Tibial nerve (tissue), 4 donors: ENCODE data around the gene ERCC1. TPM values are rescaled to one million over a fixed set of nuclear protein-coding genes. Genes with fewer than 3 reads are reported as not detected.

ENCODE experiments used
- DNase-seq, 2 donors: peaks; one replicate each; pipeline ENCODE4 v3.0.0-alpha.2; 2019; ENCODE audit warnings: low spot score in 2 of 2
- H3K27ac ChIP-seq, 4 donors: fragments of 200-600 bp; sonication (generic) in 3 of 4; one replicate each; pipeline ENCODE4 v1.5.1; 2017 to 2019; ENCODE audit warnings: mild to moderate bottlenecking in 1 of 4
- H3K27me3 ChIP-seq, 2 donors: fragments of 200-600 bp; sonication (generic) in 1 of 2; one replicate each; pipeline versions ENCODE4 v1.5.1 to v1.6.0; 2017 to 2019
- H3K36me3 ChIP-seq, 3 donors: fragments of 200-600 bp; sonication (generic); one replicate each; pipeline ENCODE4 v1.5.1; 2018 to 2019
- H3K4me1 ChIP-seq, 4 donors: fragments of 200-600 bp; sonication (generic) in 3 of 4; one replicate each; pipeline ENCODE4 v1.5.1; 2017 to 2019
- H3K4me3 ChIP-seq, 4 donors: fragments of 200-600 bp; sonication (generic) in 3 of 4; one replicate each; pipeline ENCODE4 v1.5.1; 2017 to 2019; ENCODE audit warnings: mild to moderate bottlenecking in 1 of 4, moderate library complexity in 1 of 4
- H3K9me3 ChIP-seq, 4 donors: fragments of 200-600 bp; sonication (generic) in 3 of 4; one replicate each; pipeline ENCODE4 v1.5.1; 2017 to 2019
- EP300 ChIP-seq, 2 donors: sonication (generic); formaldehyde crosslinking; IDR thresholded peaks; one replicate each; pipeline ENCODE4 v1.6.1; 2017; ENCODE audit warnings: antibody characterized with exemption in 2 of 2, mild to moderate bottlenecking in 1 of 2
- POLR2A ChIP-seq, 2 donors: fragments of 450-650 bp; IDR thresholded peaks; one replicate each; pipeline ENCODE4 v1.6.1; 2017; ENCODE audit warnings: antibody characterized with exemption in 2 of 2, mild to moderate bottlenecking in 2 of 2, moderate library complexity in 2 of 2
- WGBS, 2 donors: methylation state at CpG; one replicate each; pipeline ENCODE4 v1.1.5; 2018; 5-methylcytosine and 5-hydroxymethylcytosine counted together
- total RNA-seq, 4 donors: library from RNA; depleted of rRNA; stranded (reverse); fragments of >200 nt; gene quantifications; one replicate each; pipeline ENCODE4 v1.1.0, GENCODE V29; 2016
- TF ChIP-seq, protein P1 (sequence below), 5 experiments: fragments of 200-600 bp in 3 of 5; fragments of 450-650 bp in 2 of 5; sonication (generic) in 3 of 5; IDR thresholded peaks; one replicate each; pipeline ENCODE4 v1.5.1; 2016 to 2019; ENCODE audit warnings: antibody characterized with exemption in 5 of 5, mild to moderate bottlenecking in 3 of 5, moderate library complexity in 2 of 5

ERCC1 gene
- total RNA-seq, 4 donors from 2014 or later, result 95.5 to 161 (median 99.2) TPM

DNA sequence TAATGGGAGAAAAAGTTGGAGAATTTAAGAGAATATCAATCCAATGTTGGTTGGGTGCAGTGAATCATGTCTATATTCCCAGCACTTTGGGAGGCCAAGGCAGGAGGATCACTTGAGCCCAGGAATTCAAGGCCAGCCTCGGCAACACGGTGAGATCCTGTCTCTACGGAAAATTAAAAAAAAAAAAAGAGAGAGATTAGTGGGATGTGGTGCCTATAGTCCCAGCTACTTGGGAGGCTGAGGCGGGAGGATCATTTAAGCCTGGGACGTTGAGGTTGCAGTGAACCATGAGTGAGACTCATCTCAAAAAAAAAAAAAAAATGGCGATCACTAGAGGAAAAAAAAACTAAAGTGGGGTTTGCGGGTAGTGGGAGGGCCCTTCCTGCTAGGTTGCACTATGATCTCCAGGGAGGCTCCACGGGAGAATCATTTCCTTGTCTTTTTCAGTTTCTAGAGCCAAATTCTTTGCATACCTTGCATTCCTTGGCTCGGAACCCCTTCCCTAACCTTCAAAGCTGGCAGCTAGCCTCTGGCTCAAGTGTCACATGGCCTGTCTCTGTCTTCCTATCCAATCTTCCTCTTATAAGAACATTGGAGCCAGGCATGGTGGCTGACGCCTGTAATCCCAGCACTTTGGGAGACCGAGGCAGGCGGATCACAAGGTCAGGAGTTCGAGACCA, 47.5 kb downstream of the ERCC1 start:
- peaks cover 0 to 6% (median 0%) of the 10 kb centered on the region in 4 donors for H3K4me1 ChIP-seq

DNA sequence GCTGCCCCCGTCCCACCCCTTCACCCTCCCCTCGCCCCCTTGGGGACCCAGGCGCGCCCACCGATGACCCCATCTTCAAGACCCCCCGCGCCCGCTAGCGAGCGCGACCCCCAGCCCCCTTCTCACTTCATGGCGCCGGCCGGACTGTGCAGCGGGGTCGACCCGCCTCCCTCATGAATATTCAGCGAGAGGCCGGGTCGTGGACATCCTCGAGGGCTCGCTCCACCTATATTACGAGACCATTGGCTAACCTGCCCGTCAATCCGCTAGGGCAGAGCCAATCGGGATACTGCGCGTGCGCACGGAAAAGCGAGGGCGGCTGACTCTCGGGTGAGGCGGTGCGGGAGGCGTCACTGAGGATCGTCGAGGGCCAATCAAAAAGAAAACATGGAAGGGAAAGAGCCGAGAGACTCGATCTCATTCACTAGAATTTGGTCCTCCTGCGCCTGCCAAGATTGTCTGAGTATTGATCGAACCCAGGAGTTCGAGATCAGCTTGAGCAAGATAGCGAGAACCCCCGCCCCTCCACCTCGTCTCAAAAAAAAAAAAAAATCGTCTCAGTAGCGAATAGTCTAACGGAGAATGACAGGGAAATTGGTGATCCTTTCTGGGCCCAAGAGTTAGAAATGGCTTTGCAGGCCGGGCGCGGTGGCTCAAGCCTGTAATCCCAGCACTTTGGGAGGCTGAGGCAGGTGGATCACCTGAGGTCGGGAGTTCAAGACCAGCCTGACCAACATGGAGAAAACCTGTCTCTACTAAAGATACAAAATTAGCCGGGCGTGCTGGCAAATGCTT, 53.1 kb downstream of the ERCC1 start, which contains the start of gene ERCC2:
ERCC2 (minus strand) TSS at position 164 of the 795 bp plus-strand sequence; CDS start at position 131, 33 bp downstream.
- no peaks in the 10 kb centered on the region for H3K9me3 ChIP-seq
- H3K27ac ChIP-seq, result peak within 1 kb of the TSS; percentile 42 to 86 (median 81)
- peak within 1 kb of the TSS; percentile 48 to 93 (median 78) for H3K4me3 ChIP-seq
- H3K27me3 ChIP-seq, result no peaks in the 10 kb centered on the region
- TF ChIP-seq EP300 (IDR thresholded peaks at IDR 0.05), result peak; percentile 64 to 83
- TF ChIP-seq, protein P1, sequence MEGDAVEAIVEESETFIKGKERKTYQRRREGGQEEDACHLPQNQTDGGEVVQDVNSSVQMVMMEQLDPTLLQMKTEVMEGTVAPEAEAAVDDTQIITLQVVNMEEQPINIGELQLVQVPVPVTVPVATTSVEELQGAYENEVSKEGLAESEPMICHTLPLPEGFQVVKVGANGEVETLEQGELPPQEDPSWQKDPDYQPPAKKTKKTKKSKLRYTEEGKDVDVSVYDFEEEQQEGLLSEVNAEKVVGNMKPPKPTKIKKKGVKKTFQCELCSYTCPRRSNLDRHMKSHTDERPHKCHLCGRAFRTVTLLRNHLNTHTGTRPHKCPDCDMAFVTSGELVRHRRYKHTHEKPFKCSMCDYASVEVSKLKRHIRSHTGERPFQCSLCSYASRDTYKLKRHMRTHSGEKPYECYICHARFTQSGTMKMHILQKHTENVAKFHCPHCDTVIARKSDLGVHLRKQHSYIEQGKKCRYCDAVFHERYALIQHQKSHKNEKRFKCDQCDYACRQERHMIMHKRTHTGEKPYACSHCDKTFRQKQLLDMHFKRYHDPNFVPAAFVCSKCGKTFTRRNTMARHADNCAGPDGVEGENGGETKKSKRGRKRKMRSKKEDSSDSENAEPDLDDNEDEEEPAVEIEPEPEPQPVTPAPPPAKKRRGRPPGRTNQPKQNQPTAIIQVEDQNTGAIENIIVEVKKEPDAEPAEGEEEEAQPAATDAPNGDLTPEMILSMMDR (IDR thresholded peaks at IDR 0.05), result peak in 1 of 5 experiments; percentile 30
- TF ChIP-seq POLR2A (IDR thresholded peaks at IDR 0.05), result peak in 1 of 2 donors; percentile 49
- 5 to 6% methylated on average over 42 to 50 of the region's 55 CpGs for WGBS, 2 donors
- DNase-seq, result peak; percentile 99 to 100
- H3K4me1 ChIP-seq, result peaks cover 0 to 19% (median 0%) of the 10 kb centered on the region in 4 donors
- peaks cover 0 to 12% (median 0%) of the 10 kb centered on the region in 3 donors for H3K36me3 ChIP-seq

More for the DNA sequence above, 47.5 kb downstream of the ERCC1 start:
- no peaks in the 10 kb centered on the region for H3K36me3 ChIP-seq
- H3K27me3 ChIP-seq, result no peaks in the 10 kb centered on the region
- DNase-seq, result peak in 1 of 2 donors; percentile 51
- 23 to 38% methylated on average over 13 of the region's 13 CpGs for WGBS, 2 donors
- no peak overlapping the region for H3K27ac ChIP-seq
- H3K9me3 ChIP-seq, result no peaks in the 10 kb centered on the region
- TF ChIP-seq POLR2A (IDR thresholded peaks at IDR 0.05), result no peak
- TF ChIP-seq, protein P1 (IDR thresholded peaks at IDR 0.05), result no peak
- TF ChIP-seq EP300 (IDR thresholded peaks at IDR 0.05), result peak in 1 of 2 donors; percentile 51
- no peak overlapping the region for H3K4me3 ChIP-seq

DNA sequence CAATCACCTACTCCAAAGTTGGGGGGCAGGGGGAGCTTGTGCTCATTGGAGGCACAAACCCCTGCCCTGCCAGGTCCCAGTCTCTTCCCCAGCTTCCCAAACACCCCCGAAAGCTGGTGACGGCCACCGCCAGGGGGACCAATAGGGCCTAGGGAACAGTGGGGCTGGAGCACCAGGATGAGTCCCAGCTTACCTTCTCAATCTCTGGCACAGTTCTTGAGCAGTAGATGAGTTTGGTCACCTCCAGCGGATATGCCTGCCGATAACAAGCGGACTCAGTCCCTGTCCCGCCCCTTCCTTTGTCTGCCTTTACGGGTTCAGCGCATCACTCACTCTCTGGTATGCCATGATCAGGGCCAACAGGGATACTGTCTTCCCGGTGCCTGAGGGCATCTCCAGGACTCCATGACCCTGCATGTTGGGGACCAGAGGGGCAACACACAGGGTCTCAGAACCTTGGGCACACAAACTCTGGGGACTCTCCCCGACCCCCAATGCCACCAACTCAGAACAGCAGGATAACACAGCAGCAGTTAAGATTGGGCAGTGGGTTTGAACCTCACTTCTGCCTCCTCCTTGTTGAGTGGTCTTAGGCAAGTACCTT, 54.9 kb downstream of the ERCC1 start:
- DNase-seq, result no peak
- TF ChIP-seq, protein P1 (IDR thresholded peaks at IDR 0.05), result no peak
- TF ChIP-seq POLR2A (IDR thresholded peaks at IDR 0.05) (no peak), EP300 (IDR thresholded peaks at IDR 0.05) (no peak)
- no peak overlapping the region for H3K4me3 ChIP-seq
- no peaks in the 10 kb centered on the region for H3K9me3 ChIP-seq
- WGBS, 2 donors, result 87 to 90% methylated on average over 11 of the region's 11 CpGs
- peaks cover 0 to 29% (median 2%) of the 10 kb centered on the region in 3 donors for H3K36me3 ChIP-seq
- H3K27ac ChIP-seq, result no peak overlapping the region
- H3K4me1 ChIP-seq, result peaks cover 0 to 19% (median 0%) of the 10 kb centered on the region in 4 donors
- H3K27me3 ChIP-seq, result no peaks in the 10 kb centered on the region

DNA sequence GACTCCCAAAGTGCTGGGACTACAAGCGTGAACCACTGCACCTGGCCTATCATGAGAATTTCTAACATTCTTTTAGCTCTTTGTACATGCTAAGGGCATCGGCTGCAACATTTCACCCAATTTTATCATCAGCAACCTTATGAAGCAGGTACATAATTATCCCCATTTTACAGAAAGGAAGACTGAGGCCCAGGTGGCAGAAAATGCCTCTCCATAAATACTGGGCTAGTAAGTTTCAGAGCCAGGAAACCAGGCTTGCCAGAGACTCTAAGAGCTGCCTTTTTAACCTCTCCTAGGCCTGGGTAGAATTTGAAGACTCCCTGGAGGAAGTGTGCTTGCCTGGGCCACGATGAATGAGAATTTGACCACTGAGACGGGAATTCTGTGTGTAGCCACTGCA, 55.6 kb downstream of the ERCC1 start:
- Histone ChIP-seq H3K27me3 (no peaks in the 10 kb centered on the region), H3K27ac (no peak overlapping the region), H3K4me1 (peaks cover 0 to 19% (median 0%) of the 10 kb centered on the region in 4 donors), H3K36me3 (peaks cover 0 to 37% (median 2%) of the 10 kb centered on the region in 3 donors), H3K4me3 (no peak overlapping the region), H3K9me3 (no peaks in the 10 kb centered on the region)
- 92 to 94% methylated on average over 4 of the region's 4 CpGs for WGBS, 2 donors
- no peak for DNase-seq
- TF ChIP-seq, protein P1 (IDR thresholded peaks at IDR 0.05), result no peak
- TF ChIP-seq EP300 (IDR thresholded peaks at IDR 0.05) (no peak), POLR2A (IDR thresholded peaks at IDR 0.05) (no peak)
